A549 (cell line): ENCODE measurements around the gene UGT1A5. TPM values are rescaled to one million over a fixed set of nuclear protein-coding genes. Genes with fewer than 3 reads are reported as not detected.
A peak's percentile ranks its signal among the peaks of the same experiment; 100 is the strongest.

Experiments
- ATAC-seq, 2 experiments: fragments of 200-7000 bp in 1 of 2; fragments of >200 bp in 1 of 2; cut with Nextera tagmentation in 1 of 2; cut with Tn5 transposase in 1 of 2; 3 replicates each; pipeline versions ENCODE4 v1.8.0 to v1.9.1; 2018 to 2020; ENCODE audit warnings: mild to moderate bottlenecking in 1 of 2, moderate library complexity in 1 of 2
- CTCF ChIA-PET: fragments of 300-600 bp; sonication (Branson Sonifier 250); formaldehyde crosslinking; extraction: SDS; loops from one replicate; lab custom pipeline; 2021; ENCODE audit warnings: antibody characterized with exemption, inconsistent platforms; lab: Yijun Ruan, JAX
- POLR2A ChIA-PET: fragments of 350-600 bp; formaldehyde crosslinking; extraction: SDS; loops from one replicate; lab custom pipeline; 2021; ENCODE audit warnings: antibody characterized with exemption, inconsistent platforms; lab: Yijun Ruan, JAX
- DNase-seq, 2 experiments: peaks; one replicate each; pipeline versions ENCODE4 v3.0.0 to v3.0.0-alpha.2; 2011 to 2016; ENCODE audit warnings: low read depth in 1 of 2, low spot score in 1 of 2
- FAIRE-seq: peaks from 2 replicates; lab custom pipeline; 2011; peaks lifted over from hg19 to GRCh38; lab: Jason Lieb, UNC
- H3K27ac ChIP-seq, 2 experiments: fragments of >200 bp; sonication (Bioruptor Twin); formaldehyde crosslinking; 3 replicates each; pipeline ENCODE4 v1.5.1; 2016 to 2017
- H3K4me1 ChIP-seq: fragments of >200 bp; sonication (Bioruptor Twin); formaldehyde crosslinking; 3 replicates; pipeline ENCODE4 v1.6.1; 2016
- H3K4me2 ChIP-seq: fragments of >200 bp; sonication (Bioruptor Twin); formaldehyde crosslinking; 3 replicates; pipeline ENCODE4 v1.6.1; 2016
- H3K4me3 ChIP-seq: fragments of >200 bp; sonication (Bioruptor Twin); formaldehyde crosslinking; 3 replicates; pipeline ENCODE4 v1.5.1; 2016
- H3K9me3 ChIP-seq: fragments of >200 bp; sonication (Bioruptor Twin); formaldehyde crosslinking; 3 replicates; pipeline ENCODE4 v1.6.1; 2016
- BHLHE40 ChIP-seq: IDR thresholded peaks from 2 replicates; pipeline ENCODE4 v1.6.1; 2012; ENCODE audit warnings: low read depth, low read length, inconsistent platforms
- CEBPB ChIP-seq, 2 experiments: fragments of >200 bp in 1 of 2; sonication (Bioruptor Twin) in 1 of 2; formaldehyde crosslinking in 1 of 2; IDR thresholded peaks; 2 replicates each; pipeline ENCODE4 v1.6.1; 2012 to 2016
- EHF ChIP-seq: fragments of 250-450 bp; sonication (Bioruptor Pico); IDR thresholded peaks from 2 replicates; pipeline ENCODE4 v1.5.0; 2020; ENCODE audit warnings: mild to moderate bottlenecking
- FOSB ChIP-seq: fragments of 250-450 bp; sonication (Bioruptor Pico); IDR thresholded peaks from 2 replicates; pipeline ENCODE4 v1.5.0; 2020; ENCODE audit warnings: mild to moderate bottlenecking, moderate library complexity
- FOSL2 ChIP-seq, 2 experiments: fragments of 450-650 bp in 1 of 2; fragments of >200 bp in 1 of 2; sonication (Bioruptor Twin) in 1 of 2; formaldehyde crosslinking; IDR thresholded peaks; 2 replicates each; pipeline versions ENCODE4 v1.5.0 to v1.6.1; 2016 to 2020; ENCODE audit warnings: mild to moderate bottlenecking in 1 of 2, moderate library complexity in 1 of 2
- FOXS1 ChIP-seq: fragments of 250-450 bp; sonication (Bioruptor Pico); IDR thresholded peaks from 2 replicates; pipeline ENCODE4 v1.5.0; 2020; ENCODE audit warnings: mild to moderate bottlenecking, moderate library complexity
- HEYL ChIP-seq: fragments of 250-450 bp; sonication (Bioruptor Pico); IDR thresholded peaks from 2 replicates; pipeline ENCODE4 v1.8.0; 2021; ENCODE audit warnings: mild to moderate bottlenecking, moderate library complexity
- HOXA7 ChIP-seq: fragments of 250-450 bp; sonication (Bioruptor Pico); IDR thresholded peaks from 2 replicates; pipeline ENCODE4 v1.5.0; 2020; ENCODE audit warnings: mild to moderate bottlenecking, moderate library complexity
- HOXB13 ChIP-seq: fragments of 250-450 bp; sonication (Bioruptor Pico); IDR thresholded peaks from 2 replicates; pipeline ENCODE4 v1.5.0; 2020; ENCODE audit warnings: low read depth, mild to moderate bottlenecking, moderate library complexity
- HOXB5 ChIP-seq: fragments of 250-450 bp; sonication (Bioruptor Pico); IDR thresholded peaks from 2 replicates; pipeline ENCODE4 v1.5.0; 2020; ENCODE audit warnings: mild to moderate bottlenecking, moderate library complexity
- MAZ ChIP-seq: fragments of 150-350 bp; IDR thresholded peaks from 2 replicates; pipeline ENCODE4 v1.6.1; 2014; ENCODE audit warnings: antibody characterized with exemption, low read depth, low read length, borderline replicate concordance
- MYC ChIP-seq: IDR thresholded peaks from 2 replicates; pipeline ENCODE4 v1.6.1; 2012; ENCODE audit warnings: mild to moderate bottlenecking, inconsistent platforms, low read length, improper control_type of control experiment, borderline replicate concordance
- NPAS2 ChIP-seq: fragments of 250-450 bp; sonication (Bioruptor Pico); IDR thresholded peaks from 2 replicates; pipeline ENCODE4 v1.8.0; 2022; ENCODE audit warnings: mild to moderate bottlenecking, moderate library complexity, borderline replicate concordance
- RAD21 ChIP-seq, 2 experiments: fragments of >200 bp in 1 of 2; sonication (Bioruptor Twin) in 1 of 2; formaldehyde crosslinking in 1 of 2; IDR thresholded peaks in 1 of 2; conservative IDR thresholded peaks in 1 of 2; 2 replicates in 1 of 2; 3 replicates in 1 of 2; pipeline ENCODE4 v1.6.1; 2012 to 2018; ENCODE audit warnings: inconsistent platforms in 1 of 2
- RARB ChIP-seq: fragments of 250-450 bp; sonication (Bioruptor Pico); IDR thresholded peaks from 2 replicates; pipeline ENCODE4 v1.8.0; 2021; ENCODE audit warnings: mild to moderate bottlenecking, moderate library complexity
- TFCP2L1 ChIP-seq: fragments of 250-450 bp; sonication (Bioruptor Pico); IDR thresholded peaks from 2 replicates; pipeline ENCODE4 v1.5.0; 2021; ENCODE audit warnings: mild to moderate bottlenecking
- TP53 ChIP-seq: fragments of 250-450 bp; sonication (Bioruptor Pico); IDR thresholded peaks from 2 replicates; pipeline ENCODE4 v1.5.0; 2021; ENCODE audit warnings: mild to moderate bottlenecking, moderate library complexity
- ZC3H11A ChIP-seq: fragments of 450-650 bp; IDR thresholded peaks from 2 replicates; pipeline ENCODE4 v1.6.1; 2014; ENCODE audit warnings: antibody characterized with exemption, mild to moderate bottlenecking
- ZSCAN20 ChIP-seq: fragments of 250-450 bp; sonication (Bioruptor Pico); IDR thresholded peaks from 2 replicates; pipeline ENCODE4 v1.8.0; 2022; ENCODE audit warnings: mild to moderate bottlenecking, moderate library complexity
- WGBS: methylation state at CpG from one replicate; pipeline ENCODE4 v1.1.6; 2017; ENCODE audit errors: missing lambda C conversion rate; 5-methylcytosine and 5-hydroxymethylcytosine counted together
- polyA plus RNA-seq, 4 experiments: library from polyadenylated mRNA; depleted of rRNA in 3 of 4; stranded (reverse); fragments of >200 nt; fragmentation: RNase III in 1 of 4; extraction: RNeasy Plus Mini Kit Qiagen cat#74134 plus additional on column Dnase treatment in 1 of 4; gene quantifications; 2 replicates in 3 of 4; 3 replicates in 1 of 4; pipeline ENCODE4 v1.2.3, GENCODE V29; 2011 to 2017
- TF ChIP-seq, protein P1 (sequence below): fragments of 250-450 bp; sonication (Bioruptor Pico); IDR thresholded peaks from 2 replicates; pipeline ENCODE4 v1.5.0; 2020; ENCODE audit warnings: low read depth, mild to moderate bottlenecking, moderate library complexity
- TF ChIP-seq, protein P2 (sequence below): IDR thresholded peaks from 2 replicates; pipeline ENCODE4 v1.6.1; 2012; ENCODE audit warnings: low read depth, borderline replicate concordance
- TF ChIP-seq, protein P3 (sequence below): fragments of 250-450 bp; sonication (Bioruptor Pico); IDR thresholded peaks from 2 replicates; pipeline ENCODE4 v1.5.0; 2021; ENCODE audit warnings: mild to moderate bottlenecking, moderate library complexity, borderline replicate concordance

The UGT1A5 gene
- polyA plus RNA-seq, 2 of the 4 experiments (the other 2 are of a cell fraction) = 0.05 TPM; not detected in 1

GRCh38 chr2:233698740-233699139, 14.0 kb upstream of the UGT1A5 start:
- no peak overlapping the region for H3K4me3 ChIP-seq
- CTCF ChIA-PET = interaction anchor here (1.2 to 2.6 kb wide), 4 partner anchors 13 to 250 kb away, joined by 4 to 11 read pairs (median 4); no protein-coding TSS in a partner anchor
- 59% methylated on average over 3 of the region's 4 CpGs for WGBS
- ATAC-seq = peak in 1 of 2 experiments; percentile 6; a peak in 1 of 6 replicates
- H3K4me1 ChIP-seq = peaks cover 42% of the 10 kb centered on the region
- FAIRE-seq = no peak
- peaks cover 49% of the 10 kb centered on the region for H3K9me3 ChIP-seq
- H3K27ac ChIP-seq = peak overlapping the region; percentile 99 to 100
- peak overlapping the region; percentile 52; the same call in 2 of the 3 replicates for H3K4me2 ChIP-seq
- DNase-seq = peak in 1 of 2 experiments; percentile 56
- POLR2A ChIA-PET = interaction anchor here (0.5 to 1.9 kb wide), 3 partner anchors 132 to 1318 kb away, joined by 3 to 13 read pairs (median 5); partner anchors contain the start of gene USP40
- TF ChIP-seq HOXB5 (CRISPR knock-in tag) (peak; percentile 75), HOXA7 (CRISPR knock-in tag) (0 out of 2 replicates have a peak, but pooled peaks have one; percentile 20), MAZ (no peak), HOXB13 (CRISPR knock-in tag) (peak; percentile 73; the same call in 1 of the 2 replicates), NPAS2 (CRISPR knock-in tag) (peak; percentile 59; the same call in 1 of the 2 replicates), TFCP2L1 (CRISPR knock-in tag) (0 out of 2 replicates have a peak, but pooled peaks have one; percentile 67), ZSCAN20 (CRISPR knock-in tag) (no peak)

DNA sequence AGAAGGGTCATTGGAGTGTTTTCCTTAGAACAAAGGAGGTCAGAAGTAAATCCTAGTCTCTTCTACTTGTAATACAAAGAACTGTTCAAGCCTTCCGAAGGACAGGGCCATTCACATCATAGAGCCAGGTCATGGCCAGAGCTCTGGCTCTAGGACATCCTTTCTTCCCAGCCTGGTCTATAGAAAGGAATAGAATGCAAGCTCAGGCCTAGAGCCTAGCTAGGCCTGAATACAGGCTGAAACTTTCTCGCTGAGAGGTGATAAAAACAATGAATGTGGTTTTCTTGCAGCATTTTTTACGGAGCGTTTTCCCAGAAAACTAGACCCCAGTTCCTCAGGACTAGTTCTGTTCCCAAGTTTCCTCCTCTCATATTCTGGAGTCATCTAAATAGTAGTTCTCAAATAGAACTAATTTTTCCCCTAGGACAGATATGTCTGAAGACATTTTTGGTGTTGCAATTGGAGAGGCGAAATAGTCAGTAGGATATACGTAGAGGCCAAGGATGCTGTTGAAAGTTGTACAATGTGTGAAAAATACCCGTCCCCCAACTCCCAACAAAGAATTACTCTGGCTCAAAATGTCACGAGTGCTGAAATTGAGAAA, 13.2 kb upstream of the UGT1A5 start:
- FAIRE-seq (no peak), DNase-seq (no peak)
- peak overlapping the region; percentile 52 for H3K4me2 ChIP-seq
- H3K4me3 ChIP-seq = no peak overlapping the region
- peak overlapping the region; percentile 99 to 100 for H3K27ac ChIP-seq
- TF ChIP-seq, protein P1, sequence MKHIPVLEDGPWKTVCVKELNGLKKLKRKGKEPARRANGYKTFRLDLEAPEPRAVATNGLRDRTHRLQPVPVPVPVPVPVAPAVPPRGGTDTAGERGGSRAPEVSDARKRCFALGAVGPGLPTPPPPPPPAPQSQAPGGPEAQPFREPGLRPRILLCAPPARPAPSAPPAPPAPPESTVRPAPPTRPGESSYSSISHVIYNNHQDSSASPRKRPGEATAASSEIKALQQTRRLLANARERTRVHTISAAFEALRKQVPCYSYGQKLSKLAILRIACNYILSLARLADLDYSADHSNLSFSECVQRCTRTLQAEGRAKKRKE (CRISPR knock-in tag) = peak; percentile 86
- no peak for TF ChIP-seq RAD21 (conservative IDR thresholded peaks at IDR 0.05 in 1 of 2, IDR thresholded peaks at IDR 0.05 in 1 of 2)
- peak; percentile 9; the same call in 1 of the 2 replicates for TF ChIP-seq TFCP2L1 (CRISPR knock-in tag)
- peak; percentile 62 to 83; a peak in 3 of 4 replicates for TF ChIP-seq CEBPB (IDR thresholded peaks at IDR 0.05)
- peak; percentile 73; the same call in 1 of the 2 replicates for TF ChIP-seq HOXA7 (CRISPR knock-in tag)
- peak; percentile 32; the same call in 1 of the 2 replicates for TF ChIP-seq FOSB (CRISPR knock-in tag)
- peak; percentile 20; the same call in 1 of the 2 replicates for TF ChIP-seq FOXS1 (CRISPR knock-in tag)
- TF ChIP-seq, protein P2, sequence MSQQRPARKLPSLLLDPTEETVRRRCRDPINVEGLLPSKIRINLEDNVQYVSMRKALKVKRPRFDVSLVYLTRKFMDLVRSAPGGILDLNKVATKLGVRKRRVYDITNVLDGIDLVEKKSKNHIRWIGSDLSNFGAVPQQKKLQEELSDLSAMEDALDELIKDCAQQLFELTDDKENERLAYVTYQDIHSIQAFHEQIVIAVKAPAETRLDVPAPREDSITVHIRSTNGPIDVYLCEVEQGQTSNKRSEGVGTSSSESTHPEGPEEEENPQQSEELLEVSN = peak; percentile 16; the same call in 1 of the 2 replicates
- peak; percentile 95 for TF ChIP-seq HOXB13 (CRISPR knock-in tag)
- TF ChIP-seq ZC3H11A = no peak
- TF ChIP-seq HOXB5 (CRISPR knock-in tag) = peak; percentile 87
- peak; percentile 87 for TF ChIP-seq ZSCAN20 (CRISPR knock-in tag)
- TF ChIP-seq HEYL (CRISPR knock-in tag) = peak; percentile 20; the same call in 1 of the 2 replicates
- TF ChIP-seq, protein P3, sequence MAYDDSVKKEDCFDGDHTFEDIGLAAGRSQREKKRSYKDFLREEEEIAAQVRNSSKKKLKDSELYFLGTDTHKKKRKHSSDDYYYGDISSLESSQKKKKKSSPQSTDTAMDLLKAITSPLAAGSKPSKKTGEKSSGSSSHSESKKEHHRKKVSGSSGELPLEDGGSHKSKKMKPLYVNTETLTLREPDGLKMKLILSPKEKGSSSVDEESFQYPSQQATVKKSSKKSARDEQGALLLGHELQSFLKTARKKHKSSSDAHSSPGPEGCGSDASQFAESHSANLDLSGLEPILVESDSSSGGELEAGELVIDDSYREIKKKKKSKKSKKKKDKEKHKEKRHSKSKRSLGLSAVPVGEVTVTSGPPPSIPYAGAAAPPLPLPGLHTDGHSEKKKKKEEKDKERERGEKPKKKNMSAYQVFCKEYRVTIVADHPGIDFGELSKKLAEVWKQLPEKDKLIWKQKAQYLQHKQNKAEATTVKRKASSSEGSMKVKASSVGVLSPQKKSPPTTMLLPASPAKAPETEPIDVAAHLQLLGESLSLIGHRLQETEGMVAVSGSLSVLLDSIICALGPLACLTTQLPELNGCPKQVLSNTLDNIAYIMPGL = 0 out of 2 replicates have a peak, but pooled peaks have one; percentile 79
- peak; percentile 65 for TF ChIP-seq EHF (CRISPR knock-in tag)
- no peak for TF ChIP-seq BHLHE40
- TF ChIP-seq TP53 (CRISPR knock-in tag) = no peak
- TF ChIP-seq FOSL2 (IDR thresholded peaks at IDR 0.05) = no peak
- no peak; the same call in 1 of the 2 replicates for TF ChIP-seq FOSL2 (CRISPR knock-in tag; IDR thresholded peaks at IDR 0.05)
- TF ChIP-seq MYC = no peak
- TF ChIP-seq RARB = peak; percentile 70; the same call in 1 of the 2 replicates
- TF ChIP-seq, all 56 proteins: peak for 14
- ChIA-PET CTCF (interaction anchor here (1.0 to 2.6 kb wide), 6 partner anchors 12 to 251 kb away, joined by 3 to 11 read pairs (median 4); no protein-coding TSS in a partner anchor), POLR2A (interaction anchor here (0.5 to 1.9 kb wide), 6 partner anchors 133 to 213 kb away, joined by 3 to 13 read pairs (median 8); partner anchors contain the start of gene USP40)
- peaks cover 54% of the 10 kb centered on the region for H3K9me3 ChIP-seq
- H3K4me1 ChIP-seq = peaks cover 34% of the 10 kb centered on the region
- WGBS = 5% methylated on average over 8 of the region's 8 CpGs
- peak; percentile 85 for ATAC-seq
